GM18520 (cell line): ENCODE data around the gene LRP1B.

Source experiments
- ATAC-seq: cut with Tn5 transposase; IDR thresholded peaks from one replicate; pipeline ENCODE4 v1.9.1; 2021; ENCODE audit not compliant: unreplicated experiment

Gene LRP1B

DNA sequence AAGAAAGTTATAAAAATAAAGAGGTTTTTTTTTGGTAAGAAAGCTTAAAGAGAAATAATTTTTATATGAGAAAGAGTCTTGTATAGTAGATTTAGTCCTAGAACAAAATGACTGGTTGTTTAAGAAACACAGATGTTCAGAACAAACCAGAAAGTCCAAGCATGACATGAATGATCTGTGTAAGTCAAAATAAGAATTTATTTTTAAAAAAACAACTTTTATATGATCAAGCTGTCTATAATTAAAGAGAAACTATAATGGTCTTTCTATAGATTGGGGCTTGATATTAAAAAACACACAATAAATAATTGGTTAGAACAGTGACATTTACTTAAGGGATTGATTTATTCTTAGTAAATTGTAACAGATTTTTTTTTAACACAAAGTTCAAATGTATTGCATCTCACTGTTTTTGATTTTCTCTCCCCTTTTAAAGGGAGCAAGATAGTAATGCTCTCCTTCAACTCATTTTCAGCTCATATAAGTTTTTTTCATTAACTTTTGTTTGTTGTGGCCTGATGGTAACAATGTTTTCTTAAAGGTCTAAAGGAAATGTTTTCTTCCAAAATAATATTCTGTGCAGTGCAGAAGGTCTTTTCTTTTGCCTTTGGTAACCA is 1256.8 kb downstream of the LRP1B start:
- no peak for ATAC-seq

DNA sequence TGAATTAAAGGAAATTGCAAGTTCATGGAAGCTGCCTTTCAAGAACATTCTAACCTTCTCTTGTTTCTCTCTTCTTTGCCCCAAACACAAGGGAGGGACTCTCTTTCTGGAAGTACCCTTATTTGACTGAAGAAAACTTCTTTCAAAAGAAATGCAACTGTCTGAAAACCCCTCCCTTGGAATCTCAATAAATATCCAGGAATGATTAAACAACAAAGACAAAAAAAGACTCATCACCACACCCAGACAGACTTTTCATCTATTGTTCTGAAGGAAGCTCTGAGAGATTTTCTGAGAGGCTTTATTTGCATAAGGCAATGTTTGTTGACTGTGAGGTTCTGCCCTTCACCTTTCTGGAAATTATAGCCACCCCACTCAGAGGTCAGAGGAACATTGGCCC is 1260.9 kb downstream of the LRP1B start:
- no peak for ATAC-seq

DNA sequence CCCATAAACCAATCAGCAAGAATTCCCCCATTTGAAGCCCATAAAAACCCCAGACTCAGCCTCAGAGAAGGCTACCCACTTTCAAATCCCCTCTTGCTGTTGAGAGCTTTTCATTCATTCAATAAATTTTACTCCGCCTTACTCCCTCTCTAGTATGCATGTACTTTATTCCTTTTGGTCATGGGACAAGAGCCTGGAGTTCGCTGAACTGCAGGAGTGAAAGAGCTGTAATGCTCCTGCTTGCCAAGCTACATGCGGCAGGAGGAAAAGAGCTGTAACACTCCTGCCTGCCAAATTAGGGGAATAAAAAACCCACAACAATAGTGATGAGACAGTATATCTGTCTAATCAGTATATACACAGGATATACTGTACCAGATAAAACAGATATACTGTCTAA is 1261.7 kb downstream of the LRP1B start:
- ATAC-seq = no peak

DNA sequence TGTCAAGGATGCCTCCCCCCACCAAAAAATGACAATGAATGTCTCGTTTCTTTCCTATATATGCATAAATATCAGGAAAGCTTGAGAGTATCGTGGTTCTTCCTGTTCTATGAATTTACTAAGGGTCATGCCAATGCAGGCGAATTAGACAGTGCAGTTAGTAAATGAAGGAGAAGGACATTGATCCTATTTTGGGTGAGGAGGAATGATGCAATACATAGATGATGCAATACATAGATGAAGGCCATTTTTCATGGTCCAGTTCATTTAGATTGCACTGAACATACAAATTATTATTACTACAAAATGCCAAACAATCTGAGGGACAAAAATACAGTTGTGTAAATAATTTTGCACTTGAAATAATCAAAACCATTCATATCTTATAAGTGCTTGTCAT is 1265.0 kb downstream of the LRP1B start:
- no peak for ATAC-seq

DNA sequence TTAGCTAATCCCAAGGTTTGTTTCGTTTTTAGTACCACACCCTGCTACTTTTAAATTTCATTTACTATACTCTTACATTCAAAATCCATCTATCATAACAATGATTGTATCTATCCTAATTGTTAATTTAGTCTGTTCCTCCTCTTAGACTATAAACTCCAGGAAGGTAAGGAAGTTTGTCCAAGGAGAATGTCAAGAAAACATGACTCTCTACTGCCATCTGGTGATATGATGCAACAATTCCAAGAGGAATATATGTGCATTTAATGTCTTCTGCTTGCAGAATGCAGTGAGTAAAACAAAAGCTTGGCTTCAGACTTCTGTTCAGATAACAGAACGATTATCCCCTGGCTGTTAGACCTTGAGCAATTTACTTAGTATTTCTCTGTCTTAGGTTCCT is 1267.1 kb downstream of the LRP1B start:
- peak; percentile 46 for ATAC-seq

DNA sequence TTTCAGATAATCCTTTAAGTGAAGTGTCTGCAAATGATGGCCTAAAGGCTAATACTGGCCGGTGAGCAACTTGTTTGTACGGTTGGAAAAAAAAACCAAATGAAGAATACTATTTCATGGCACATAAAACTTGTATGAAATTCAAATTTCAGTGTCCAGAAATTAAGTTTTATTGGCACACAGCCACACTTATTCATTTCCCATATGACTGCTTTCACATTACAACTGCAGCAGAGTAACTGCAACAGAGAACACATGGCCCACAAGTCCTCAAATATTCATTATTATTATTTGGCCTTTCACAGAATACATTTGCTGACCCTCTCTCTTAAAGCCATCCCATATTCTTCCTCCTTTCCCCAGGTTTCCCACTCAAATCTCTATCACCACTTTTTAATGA is 1268.6 kb downstream of the LRP1B start:
- ATAC-seq = no peak

DNA sequence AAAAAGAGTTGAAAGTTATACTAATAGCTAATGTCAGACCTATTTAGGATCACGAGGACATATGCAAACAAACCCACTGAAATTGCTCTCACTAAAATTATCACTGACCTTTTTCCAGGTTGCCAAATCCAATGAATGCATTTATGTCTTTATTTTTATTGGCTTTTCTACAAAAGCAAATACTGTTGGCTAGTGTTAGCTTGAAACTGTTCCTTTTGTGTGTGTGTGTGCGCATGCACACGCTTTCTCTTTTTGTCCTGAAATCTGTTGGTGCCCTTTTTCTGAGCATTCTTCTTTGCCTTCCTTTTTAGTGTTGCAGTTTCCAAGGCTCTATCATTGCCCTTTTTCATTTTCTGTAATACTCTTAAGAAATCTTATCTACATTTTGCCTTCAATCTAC is 1269.2 kb downstream of the LRP1B start:
- no peak for ATAC-seq

DNA sequence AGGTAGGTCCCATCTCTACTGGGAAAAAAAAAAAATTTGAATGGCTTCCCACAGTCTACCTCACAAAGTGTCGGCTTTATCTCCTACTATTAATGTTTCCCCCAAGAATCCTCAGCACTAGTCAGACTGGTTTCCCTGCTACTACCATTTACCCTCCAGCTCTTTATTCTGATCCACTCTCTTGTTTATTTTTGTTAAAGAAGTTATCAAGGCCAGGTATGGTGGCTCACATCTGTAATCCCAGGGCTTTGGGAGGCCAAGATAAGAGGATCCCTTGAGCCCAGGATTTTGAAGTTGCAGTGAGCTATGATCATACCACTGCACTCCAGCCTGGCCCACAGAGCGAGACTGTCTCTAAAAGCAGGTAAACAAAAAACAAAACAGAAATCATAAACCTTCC is 1275.3 kb downstream of the LRP1B start:
- no peak for ATAC-seq

DNA sequence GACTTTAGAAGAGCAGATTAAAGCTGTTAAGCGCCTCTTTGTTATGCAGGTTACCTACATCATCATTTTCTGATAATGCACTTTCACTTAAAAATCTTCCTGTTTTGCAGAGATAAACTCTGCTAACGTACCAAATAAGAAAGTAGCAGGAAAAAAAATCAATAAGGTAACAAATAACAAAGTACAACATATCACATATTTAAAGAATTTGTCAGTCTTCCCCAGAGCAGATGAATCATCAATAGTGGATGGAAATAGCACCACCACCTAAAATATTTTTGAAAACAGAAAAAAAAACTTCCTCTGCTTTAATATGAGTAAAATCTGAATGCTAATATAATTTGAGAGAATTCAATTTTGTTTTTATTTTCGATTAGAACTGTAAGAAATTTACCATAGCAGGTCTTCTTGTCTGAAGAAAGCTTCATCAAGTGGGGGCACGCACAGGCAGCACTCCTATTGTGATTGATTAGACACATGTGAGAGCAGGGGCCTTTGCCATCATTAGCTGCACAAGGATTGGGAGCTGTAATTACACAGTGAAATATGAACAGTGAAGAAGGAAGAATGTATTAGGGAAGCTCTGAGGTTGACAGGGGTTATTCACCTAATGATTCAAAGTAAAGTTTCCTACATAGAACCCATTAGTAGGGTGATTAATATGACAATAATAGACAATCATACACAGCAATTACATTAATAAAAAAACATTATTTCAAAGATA is 1279.4 kb downstream of the LRP1B start:
- no peak for ATAC-seq

DNA sequence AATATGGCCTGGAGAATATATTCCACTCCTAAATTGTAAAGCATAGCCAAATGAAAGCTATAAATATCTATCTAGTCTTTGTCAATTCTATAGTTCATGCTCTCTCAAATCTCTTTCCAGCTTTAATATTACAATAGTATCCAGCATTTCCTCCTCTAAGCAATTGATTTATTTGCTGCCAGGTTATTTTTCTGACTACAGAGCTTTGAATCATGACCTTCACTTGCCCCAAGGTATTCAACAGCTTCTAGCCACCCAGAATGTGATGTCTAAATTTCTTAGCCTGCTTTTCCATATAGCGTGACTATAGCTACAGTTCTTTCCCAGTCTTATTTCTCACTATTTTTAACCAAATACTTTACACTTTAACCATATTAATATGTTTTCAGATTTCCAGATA is 1287.6 kb downstream of the LRP1B start:
- no peak for ATAC-seq

DNA sequence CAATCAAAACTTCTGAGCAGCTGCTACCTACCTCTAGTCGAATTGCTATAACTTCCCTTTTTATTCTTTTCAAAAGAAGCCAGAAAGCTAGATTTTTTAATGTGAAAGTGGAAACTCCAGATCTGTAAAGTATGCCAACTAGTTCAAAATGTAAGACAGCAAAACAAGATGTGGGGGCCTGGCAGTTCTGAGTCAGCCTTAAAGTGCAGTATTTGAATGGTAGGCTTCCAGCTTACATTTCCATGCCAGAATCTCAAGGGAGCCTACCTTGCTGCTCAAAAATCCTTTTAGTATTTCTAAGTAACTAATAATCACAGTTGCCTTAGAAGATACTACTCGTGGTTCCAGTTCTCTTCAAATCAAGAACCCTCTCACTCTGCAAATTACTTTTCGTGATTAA is 1288.7 kb downstream of the LRP1B start:
- ATAC-seq = no peak

DNA sequence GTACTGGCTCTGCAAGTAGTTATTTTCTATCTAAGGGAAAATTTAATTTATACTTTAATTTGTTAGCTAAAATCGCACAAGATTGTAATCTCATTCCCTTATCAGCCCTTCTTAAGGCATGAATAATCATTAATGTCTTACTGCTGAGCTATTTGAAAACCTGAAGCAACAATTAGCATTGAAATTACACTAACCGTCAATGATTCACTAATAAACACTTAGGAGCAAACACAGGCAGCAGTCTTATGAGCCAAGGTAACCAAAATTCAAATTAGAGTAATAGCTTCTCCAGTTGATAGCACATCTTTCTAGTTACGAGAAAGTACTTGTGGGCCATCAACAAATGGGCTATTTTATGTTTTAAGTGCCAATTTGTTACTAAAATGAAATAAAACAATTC is 1289.7 kb downstream of the LRP1B start:
- ATAC-seq = no peak

DNA sequence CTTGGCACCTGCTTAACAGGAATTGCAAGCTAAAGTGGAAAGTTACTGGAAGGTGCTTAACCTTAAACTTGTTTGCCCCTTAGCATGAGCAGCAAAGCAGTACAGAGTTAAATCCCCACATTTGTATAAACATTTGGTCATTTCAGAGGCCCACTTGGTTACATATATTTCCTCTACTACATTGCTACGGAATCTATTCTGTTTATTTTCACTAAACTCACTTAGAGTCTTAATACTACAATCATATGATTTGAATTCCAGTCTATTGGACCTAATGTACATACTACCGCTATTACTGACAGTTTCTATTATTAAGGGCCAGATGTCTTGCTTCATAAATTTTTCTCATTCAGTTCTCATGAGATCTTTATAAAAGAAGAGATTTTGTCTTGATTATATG is 1294.0 kb downstream of the LRP1B start:
- no peak for ATAC-seq

DNA sequence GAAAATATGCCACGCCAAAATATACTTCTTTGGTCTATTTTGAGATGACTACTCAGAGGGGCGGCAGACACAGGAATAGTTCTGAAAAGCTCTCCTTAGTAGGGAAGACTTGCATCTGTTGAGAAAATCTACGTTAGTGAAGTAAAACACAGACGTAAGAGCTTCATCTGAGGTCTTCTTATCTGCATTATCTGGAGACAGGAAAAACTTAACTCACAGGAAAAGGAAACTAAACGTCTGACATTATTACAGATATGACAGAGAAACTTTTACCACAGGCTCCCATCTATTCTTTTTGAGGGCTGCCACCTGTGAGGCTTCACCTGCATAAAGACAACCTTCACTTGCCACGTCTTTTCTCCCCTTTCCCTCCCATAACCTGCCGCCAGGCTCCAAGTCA is 1295.7 kb downstream of the LRP1B start:
- ATAC-seq = no peak

DNA sequence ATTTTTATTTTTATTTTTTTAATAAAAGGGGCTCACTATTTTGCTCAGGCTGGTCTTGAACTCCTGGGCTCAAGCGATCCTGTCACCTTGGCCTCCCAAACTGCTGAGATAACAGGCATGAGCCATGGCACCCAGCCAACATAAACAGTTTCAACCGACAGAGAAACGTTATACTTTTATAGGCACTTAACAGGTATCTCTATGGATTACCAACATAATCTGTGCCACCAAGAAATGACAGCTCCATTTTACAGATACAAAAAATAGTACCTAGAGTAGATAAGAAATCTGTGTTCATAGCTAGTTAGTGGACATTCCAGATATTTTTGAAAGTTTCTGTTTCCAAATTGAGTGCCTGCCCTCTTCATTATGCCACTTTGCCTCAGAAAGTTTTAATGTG is 1316.7 kb downstream of the LRP1B start:
- no peak for ATAC-seq

DNA sequence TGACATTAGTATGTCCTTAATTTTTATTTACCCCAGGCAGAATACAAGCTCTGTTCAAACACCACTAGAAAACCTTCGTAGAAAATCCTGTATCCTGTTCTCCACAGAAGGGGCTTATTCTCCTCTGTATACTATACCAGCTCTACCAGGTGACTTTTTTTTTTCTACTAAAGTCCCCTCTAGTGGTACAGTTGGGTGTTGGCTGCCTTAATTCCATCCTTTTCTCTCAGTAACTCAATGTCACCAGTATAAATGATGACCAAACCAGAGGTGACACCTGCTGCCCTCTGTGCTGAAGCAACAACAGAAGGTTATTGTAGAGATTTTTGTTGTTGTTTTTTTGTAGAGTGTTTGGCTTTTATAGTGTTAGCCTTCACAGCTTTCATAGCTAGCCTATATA is 1322.0 kb downstream of the LRP1B start:
- ATAC-seq = no peak

DNA sequence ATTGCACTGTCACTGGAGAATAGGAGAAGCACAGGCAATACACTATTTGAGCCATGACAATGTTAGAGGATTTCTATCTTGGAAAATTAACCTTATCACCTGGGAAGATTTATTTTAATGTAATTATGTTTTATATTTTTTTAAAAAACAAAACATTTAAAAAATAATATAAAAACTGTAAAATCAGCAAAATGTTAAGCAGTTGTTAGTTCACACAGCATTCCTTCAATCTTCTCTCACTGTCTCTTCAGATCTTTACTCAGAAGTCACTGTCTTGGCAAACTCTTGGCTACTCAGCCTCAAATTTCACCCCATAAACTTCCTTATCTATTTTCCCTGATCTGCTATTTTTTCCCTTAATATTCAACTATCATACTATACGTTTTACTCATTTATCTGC is 1322.6 kb downstream of the LRP1B start:
- no peak for ATAC-seq

DNA sequence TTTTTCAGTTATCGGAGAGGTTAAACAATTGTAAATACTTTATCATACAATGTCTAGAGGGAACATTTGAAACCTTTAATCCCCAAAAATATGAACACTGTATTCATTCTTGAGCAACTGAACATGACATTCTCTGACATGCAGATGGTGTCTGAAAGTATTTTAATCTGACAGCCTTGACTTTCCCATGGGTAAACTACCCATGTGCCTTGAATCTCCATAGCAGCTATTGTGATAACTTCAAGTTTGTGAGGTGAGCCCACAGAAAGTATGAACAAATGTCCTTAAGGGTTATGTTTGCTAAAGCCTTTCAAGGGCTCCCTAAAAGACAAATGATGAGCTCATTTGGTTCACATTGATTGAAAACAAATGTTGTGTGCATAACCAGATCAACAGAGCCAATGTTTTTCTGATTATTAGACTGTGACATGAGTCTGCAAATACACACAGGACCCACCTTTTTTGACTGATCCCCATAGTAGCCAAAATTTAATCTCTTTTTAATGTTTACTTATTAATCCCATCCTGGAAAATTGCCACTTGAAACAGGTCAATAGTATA is 1326.0 kb downstream of the LRP1B start:
- no peak for ATAC-seq

DNA sequence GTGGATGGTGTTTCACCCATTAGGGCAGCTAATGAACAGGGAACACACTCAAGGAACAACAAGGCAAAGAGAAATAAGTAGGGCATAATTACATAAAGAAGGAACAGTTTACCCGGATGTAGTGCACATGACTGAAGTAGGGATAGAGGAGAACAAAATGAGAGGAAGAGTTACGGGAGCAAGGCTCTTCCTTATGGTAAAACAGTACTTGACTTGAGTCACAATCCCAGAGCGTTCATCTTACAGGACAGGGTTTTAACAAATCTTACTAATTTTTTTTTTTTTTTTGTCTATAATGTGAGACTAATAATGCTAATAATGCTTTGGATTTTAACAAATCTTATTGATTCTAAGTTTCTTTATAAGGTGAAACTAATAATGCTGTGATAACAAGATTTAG is 1329.5 kb downstream of the LRP1B start:
- no peak for ATAC-seq

DNA sequence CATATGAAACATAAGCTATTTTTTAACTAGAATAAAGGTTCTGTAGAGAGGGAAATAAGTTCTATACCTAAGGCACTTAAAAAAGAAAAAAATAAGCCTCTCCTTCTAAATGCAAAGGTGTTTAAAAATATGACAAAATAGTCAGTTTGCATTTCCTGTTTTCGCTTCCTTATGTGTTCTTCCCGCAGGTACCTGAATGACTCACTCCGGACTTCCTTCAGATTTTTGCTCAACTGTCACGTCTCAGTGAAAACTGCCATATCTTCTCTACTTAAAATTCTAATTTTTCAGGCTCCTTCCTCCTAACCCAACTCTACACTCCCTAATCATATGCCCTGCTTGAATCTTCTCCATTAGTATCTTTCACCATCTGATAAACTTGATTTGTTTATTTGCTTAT is 1333.1 kb downstream of the LRP1B start:
- ATAC-seq = peak; percentile 74

DNA sequence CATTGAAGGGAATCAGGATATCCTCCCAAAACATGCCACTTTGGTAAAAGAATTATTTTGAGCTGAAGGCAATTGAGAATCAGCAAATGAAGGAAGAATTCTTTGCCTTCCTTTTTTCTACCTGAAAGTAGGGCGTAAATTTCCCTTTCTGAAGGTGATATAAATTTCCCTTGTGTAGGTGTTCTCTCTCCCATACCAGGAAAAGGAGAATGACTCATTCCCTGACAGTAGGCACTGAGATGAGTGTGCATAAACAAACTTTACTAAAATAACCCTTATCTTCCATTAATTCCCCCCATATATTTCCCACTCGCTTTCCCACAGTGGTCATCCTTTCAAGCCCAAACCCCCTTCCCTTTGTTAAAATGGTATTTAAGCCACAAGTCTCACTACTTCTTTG is 1339.0 kb downstream of the LRP1B start:
- no peak for ATAC-seq

DNA sequence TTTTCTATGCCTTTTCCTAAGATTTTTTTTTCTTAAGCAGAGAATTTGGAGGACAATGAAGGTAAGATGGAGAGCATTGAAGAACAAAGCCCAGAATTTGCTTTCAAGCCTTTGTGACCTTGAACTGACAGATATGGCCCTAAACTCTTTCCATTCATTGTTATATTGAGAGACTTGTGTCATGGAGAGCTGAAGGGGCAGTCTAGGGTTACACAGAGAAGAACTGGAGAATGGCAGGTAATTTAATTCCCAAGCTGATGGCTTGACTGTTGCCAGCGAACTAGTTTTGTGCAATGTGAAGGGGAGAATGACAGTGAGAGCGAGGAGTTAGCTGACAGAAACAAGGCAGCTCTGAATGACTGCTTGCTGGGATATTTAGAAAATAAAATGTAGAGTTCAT is 1344.2 kb downstream of the LRP1B start:
- no peak for ATAC-seq

DNA sequence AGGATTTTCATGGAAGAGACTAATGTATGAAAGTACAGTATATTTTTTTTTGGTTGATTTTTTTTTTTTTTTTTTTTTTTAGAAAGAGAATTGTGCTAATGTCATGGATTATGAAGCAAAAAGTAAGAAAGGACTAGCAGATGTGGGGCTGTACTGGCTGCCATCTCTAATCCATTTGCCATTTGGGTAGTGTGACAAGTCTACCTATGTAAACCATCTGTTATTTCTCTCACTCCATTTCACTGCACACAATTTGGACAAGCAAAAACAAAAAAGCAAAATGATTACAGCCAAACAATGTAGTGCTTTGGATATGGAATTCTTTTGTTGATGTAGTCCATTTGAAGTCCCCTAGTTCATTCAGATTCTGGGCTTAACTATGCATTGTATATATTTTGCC is 1355.4 kb downstream of the LRP1B start:
- ATAC-seq = no peak
